Transverse colon (tissue), 4 donors: ENCODE results near the gene OR10K2.

Source experiments
- POLR2A ChIP-seq: fragments of 450-650 bp; IDR thresholded peaks from one replicate; pipeline ENCODE4 v1.6.1; 2016; ENCODE audit warnings: antibody characterized with exemption, mild to moderate bottlenecking, moderate library complexity
- POLR2AphosphoS5 ChIP-seq, 3 donors: sonication (generic); formaldehyde crosslinking; IDR thresholded peaks; one replicate each; pipeline ENCODE4 v1.6.1; 2016; ENCODE audit warnings: antibody characterized with exemption in 3 of 3
- TF ChIP-seq, protein P1 (sequence below), 5 experiments: fragments of 200-600 bp in 3 of 5; fragments of 450-650 bp in 2 of 5; sonication (generic) in 3 of 5; IDR thresholded peaks; 1 replicate in 2 of 5; 2 replicates in 3 of 5; pipeline ENCODE4 v1.5.1; 2016 to 2017; ENCODE audit warnings: antibody characterized with exemption in 5 of 5, inconsistent platforms in 3 of 5, mild to moderate bottlenecking in 2 of 5, moderate library complexity in 1 of 5

DNA sequence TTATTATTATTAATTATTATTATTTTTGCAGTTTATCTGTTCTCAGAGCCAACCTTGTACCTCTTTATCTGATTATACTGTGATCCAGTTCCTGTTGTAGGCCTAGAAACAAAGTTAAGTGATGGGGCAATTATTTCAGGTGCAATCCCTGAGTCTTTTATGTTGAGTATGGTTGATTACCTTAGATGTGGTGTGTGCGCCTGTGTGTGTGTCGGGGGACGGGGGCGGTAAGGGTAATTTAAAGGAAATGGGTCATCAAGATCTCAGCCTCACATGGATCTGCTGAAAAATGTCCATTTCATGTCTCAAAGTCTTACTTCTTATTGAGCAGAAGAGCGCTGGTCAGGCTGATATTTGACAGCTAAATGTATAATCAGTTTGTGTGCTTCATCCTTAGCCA is 18.9 kb downstream of the OR10K2 start:
- TF ChIP-seq, protein P1, sequence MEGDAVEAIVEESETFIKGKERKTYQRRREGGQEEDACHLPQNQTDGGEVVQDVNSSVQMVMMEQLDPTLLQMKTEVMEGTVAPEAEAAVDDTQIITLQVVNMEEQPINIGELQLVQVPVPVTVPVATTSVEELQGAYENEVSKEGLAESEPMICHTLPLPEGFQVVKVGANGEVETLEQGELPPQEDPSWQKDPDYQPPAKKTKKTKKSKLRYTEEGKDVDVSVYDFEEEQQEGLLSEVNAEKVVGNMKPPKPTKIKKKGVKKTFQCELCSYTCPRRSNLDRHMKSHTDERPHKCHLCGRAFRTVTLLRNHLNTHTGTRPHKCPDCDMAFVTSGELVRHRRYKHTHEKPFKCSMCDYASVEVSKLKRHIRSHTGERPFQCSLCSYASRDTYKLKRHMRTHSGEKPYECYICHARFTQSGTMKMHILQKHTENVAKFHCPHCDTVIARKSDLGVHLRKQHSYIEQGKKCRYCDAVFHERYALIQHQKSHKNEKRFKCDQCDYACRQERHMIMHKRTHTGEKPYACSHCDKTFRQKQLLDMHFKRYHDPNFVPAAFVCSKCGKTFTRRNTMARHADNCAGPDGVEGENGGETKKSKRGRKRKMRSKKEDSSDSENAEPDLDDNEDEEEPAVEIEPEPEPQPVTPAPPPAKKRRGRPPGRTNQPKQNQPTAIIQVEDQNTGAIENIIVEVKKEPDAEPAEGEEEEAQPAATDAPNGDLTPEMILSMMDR (IDR thresholded peaks at IDR 0.05) = no peak
- no peak for TF ChIP-seq POLR2AphosphoS5 (IDR thresholded peaks at IDR 0.05)
- TF ChIP-seq POLR2A = no peak
